ENCODE results near the gene SLC9A8. TPM values are rescaled to one million over a fixed set of nuclear protein-coding genes. Genes with fewer than 3 reads are reported as not detected.

SLC9A8 gene
- polyA plus RNA-seq, 1 experiment, result 2.3 TPM

DNA sequence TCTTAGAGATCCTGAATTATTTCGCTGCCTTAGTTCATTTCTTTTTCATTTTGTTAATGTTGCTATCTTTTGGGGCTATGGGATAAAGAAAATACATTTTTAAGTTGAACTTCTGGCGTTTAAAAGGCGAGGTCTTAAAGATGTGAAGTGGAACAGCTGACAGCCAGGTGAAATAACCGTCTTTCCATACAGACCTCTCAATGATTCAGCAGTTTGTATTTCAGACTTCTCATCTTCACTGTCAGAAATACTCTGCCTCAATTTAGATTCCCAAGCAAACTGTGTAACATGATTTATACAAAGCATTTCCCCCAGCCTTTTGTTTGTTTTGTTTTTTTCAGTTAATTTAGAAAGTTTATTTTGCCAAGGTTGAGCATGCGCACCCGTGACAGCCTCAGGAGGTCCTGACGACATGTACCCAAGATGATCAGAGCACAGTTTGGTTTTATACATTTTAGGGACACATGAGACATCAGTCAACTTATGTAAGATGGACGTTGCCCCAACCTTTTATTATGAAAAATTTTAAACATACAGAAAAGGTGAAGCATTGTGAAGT, 40.0 kb downstream of the SLC9A8 start:
- Histone ChIP-seq H3K27ac (ENCODE audit: low read depth, low read length) (no peak overlapping the region), H3K27me3 (ENCODE audit: control insufficient read depth, insufficient read depth, low read length) (no peaks in the 10 kb centered on the region), H3K4me3 (ENCODE audit: low read depth, low read length) (no peak overlapping the region), H3K9me3 (ENCODE audit: control insufficient read depth, insufficient read depth, low read length) (no peaks in the 10 kb centered on the region)
- TF ChIP-seq CTCF (IDR thresholded peaks at IDR 0.05; ENCODE audit: low read depth, low read length), result no peak
- ChIA-PET POLR2A (no interaction called here), CTCF (no interaction called here)
- DNase-seq (ENCODE audit: low read depth, low spot score), result no peak

DNA sequence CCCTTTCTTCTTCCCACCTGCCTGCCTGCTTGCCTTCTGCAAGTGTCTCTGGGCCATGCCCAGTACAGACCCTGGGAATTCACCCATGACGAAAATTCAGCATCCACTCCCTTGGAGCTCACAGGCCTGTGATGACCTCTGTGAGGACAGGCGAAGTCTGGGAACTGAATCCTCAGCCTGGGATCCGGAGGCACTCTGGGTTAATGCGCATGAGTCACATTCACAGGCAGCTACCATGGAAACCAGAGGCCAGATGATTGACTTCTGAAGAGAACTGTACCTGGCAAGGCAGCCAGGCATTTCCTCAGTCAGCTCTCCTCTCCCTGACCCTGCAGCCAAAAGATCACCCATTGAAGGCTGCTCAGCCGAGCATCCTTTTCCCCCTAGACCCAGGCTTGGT, 41.0 kb downstream of the SLC9A8 start:
- DNase-seq (ENCODE audit: low read depth, low spot score), result peak; percentile 32
- H3K27ac ChIP-seq (ENCODE audit: low read depth, low read length), result no peak overlapping the region
- ChIA-PET POLR2A (no interaction called here), CTCF (interaction anchor here (1.3 kb wide), 1 partner anchor 243 kb away, joined by 4 read pairs; no protein-coding TSS in a partner anchor)
- no peak for TF ChIP-seq CTCF (IDR thresholded peaks at IDR 0.05; ENCODE audit: low read depth, low read length)
- H3K4me3 ChIP-seq (ENCODE audit: low read depth, low read length), result no peak overlapping the region
- no peaks in the 10 kb centered on the region for H3K9me3 ChIP-seq (ENCODE audit: control insufficient read depth, insufficient read depth, low read length)
- H3K27me3 ChIP-seq (ENCODE audit: control insufficient read depth, insufficient read depth, low read length), result no peaks in the 10 kb centered on the region

DNA sequence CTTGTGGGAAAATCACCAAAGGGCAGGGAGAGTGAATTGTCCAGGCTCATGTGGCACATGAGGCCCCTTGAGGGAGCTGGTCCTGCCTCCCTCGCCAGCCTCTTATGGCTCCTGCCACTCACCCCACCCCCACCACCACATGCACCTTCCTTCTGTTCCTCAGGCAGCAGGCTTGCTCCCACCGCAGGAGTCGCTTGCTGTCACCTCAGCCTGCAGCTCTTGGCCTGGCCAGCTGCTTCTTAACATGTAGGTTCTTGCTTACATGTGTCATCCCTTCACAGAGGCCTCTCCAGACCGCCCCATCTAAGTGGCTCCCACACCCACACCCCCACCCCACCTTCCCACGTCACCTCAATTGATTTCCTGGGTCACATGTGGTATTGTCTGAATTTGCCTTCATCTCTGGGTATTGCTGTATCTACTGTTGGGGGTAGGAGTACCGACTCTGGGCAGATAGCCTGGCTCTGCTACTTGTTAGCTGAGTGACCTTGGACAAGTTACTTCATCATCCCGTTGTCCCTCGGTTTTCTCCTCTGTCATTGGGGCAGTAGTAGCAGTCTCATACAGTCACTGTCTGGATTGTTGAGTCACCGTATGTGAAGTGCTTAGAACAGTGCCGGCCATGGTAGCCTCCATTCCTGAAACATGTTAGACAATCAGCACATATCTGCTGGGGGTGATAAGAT, 41.7 kb downstream of the SLC9A8 start:
- Histone ChIP-seq H3K27ac (ENCODE audit: low read depth, low read length) (no peak overlapping the region), H3K27me3 (ENCODE audit: control insufficient read depth, insufficient read depth, low read length) (no peaks in the 10 kb centered on the region), H3K9me3 (ENCODE audit: control insufficient read depth, insufficient read depth, low read length) (no peaks in the 10 kb centered on the region), H3K4me3 (ENCODE audit: low read depth, low read length) (no peak overlapping the region)
- ChIA-PET POLR2A (no interaction called here), CTCF (interaction anchor here (1.3 kb wide), 1 partner anchor 244 kb away, joined by 4 read pairs; no protein-coding TSS in a partner anchor)
- TF ChIP-seq CTCF (IDR thresholded peaks at IDR 0.05; ENCODE audit: low read depth, low read length), result no peak
- no peak for DNase-seq (ENCODE audit: low read depth, low spot score)

- no peak for TF ChIP-seq CTCF (IDR thresholded peaks at IDR 0.05; ENCODE audit: low read depth, low read length)
- Histone ChIP-seq H3K4me3 (ENCODE audit: low read depth, low read length) (no peak overlapping the region), H3K27ac (ENCODE audit: low read depth, low read length) (no peak overlapping the region), H3K27me3 (ENCODE audit: control insufficient read depth, insufficient read depth, low read length) (no peaks in the 10 kb centered on the region), H3K9me3 (ENCODE audit: control insufficient read depth, insufficient read depth, low read length) (no peaks in the 10 kb centered on the region)
- no peak for DNase-seq (ENCODE audit: low read depth, low spot score)
- ChIA-PET POLR2A (no interaction called here), CTCF (interaction anchor here (2.2 kb wide), 1 partner anchor 11 kb away, joined by 14 read pairs; no protein-coding TSS in a partner anchor)
Observed at GRCh38 chr20:49856904-49857303, 44.3 kb downstream of the SLC9A8 start.

- Histone ChIP-seq H3K27ac (ENCODE audit: low read depth, low read length) (no peak overlapping the region), H3K27me3 (ENCODE audit: control insufficient read depth, insufficient read depth, low read length) (no peaks in the 10 kb centered on the region), H3K4me3 (ENCODE audit: low read depth, low read length) (no peak overlapping the region), H3K9me3 (ENCODE audit: control insufficient read depth, insufficient read depth, low read length) (no peaks in the 10 kb centered on the region)
- no peak for TF ChIP-seq CTCF (IDR thresholded peaks at IDR 0.05; ENCODE audit: low read depth, low read length)
- ChIA-PET CTCF (interaction anchor here (1.0 to 2.2 kb wide), 3 partner anchors 12 to 248 kb away, joined by 3 to 14 read pairs (median 8); no protein-coding TSS in a partner anchor), POLR2A (no interaction called here)
- DNase-seq (ENCODE audit: low read depth, low spot score), result no peak
Observed at GRCh38 chr20:49858076-49858585, 45.5 kb downstream of the SLC9A8 start.

Measured in AG04450 (cell line).